ENCODE results near the gene WNK4.

DNA sequence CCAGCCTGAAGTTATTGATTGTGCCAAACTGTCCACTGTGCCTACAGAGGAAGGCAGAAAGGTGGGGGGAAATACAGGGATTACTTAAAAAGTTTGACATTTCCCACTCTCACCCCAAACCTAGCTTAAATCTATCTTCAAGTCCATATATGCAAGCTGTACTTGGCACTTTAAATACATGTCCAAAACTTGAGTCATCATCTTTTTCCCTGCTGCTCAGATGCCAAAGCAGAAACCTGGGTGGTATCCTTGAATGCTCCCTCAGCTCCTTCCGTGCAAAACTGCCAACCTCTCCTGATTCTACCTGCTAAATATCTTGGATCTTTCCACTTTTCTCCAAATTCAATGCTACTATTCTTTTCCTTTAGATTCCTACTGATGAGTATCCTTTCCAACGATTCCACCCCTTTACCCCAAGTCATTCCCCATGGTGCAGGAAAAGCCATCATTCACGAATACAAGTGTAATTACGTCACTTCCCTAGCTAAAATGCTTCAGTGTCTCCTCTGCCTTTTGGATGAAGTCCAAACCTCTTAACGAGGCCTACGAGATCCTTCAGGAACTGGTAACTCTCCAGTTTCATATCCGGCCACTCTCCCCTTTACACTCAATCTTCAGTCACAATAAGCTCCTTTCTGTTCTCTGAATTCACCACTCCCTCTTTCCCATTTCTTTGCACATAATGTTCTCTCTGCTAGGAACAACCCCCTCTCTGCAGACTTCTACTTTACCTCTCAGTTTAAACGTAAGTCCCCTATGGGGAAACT lies 34.4 kb downstream of the WNK4 start:
- no peak for TF ChIP-seq GATA2 (IDR thresholded peaks at IDR 0.05; ENCODE audit: low read depth, low read length)
- no peak for TF ChIP-seq GATA3 (IDR thresholded peaks at IDR 0.05; ENCODE audit: low read depth, low read length)

Measured in SH-SY5Y (cell line).